Neural crest cell (in vitro differentiated cells): ENCODE measurements around the gene DLG1. TPM values are rescaled to one million over a fixed set of nuclear protein-coding genes. Genes with fewer than 3 reads are reported as not detected.
"Not testable (repeated sequence)": the region's sequence is repeated elsewhere in the genome, so short reads cannot be mapped to it uniquely, and the experiment has no call there.

Experiments used
- DNase-seq: peaks from one replicate; pipeline ENCODE4 v3.0.0; 2021; ENCODE audit warnings: low read depth, mixed read lengths, low spot score
- H3K27ac Mint-ChIP-seq: one replicate; pipeline ENCODE4 v1.8.0; 2021; ENCODE audit warnings: mild to moderate bottlenecking, mixed read lengths; ENCODE audit not compliant: unreplicated experiment
- H3K27me3 Mint-ChIP-seq: 2 replicates; pipeline ENCODE4 v1.8.0; 2021; ENCODE audit warnings: low read depth, mild to moderate bottlenecking, mixed read lengths
- H3K36me3 Mint-ChIP-seq: 2 replicates; pipeline ENCODE4 v1.8.0; 2021; ENCODE audit warnings: low read depth, mild to moderate bottlenecking, mixed read lengths
- H3K4me1 Mint-ChIP-seq: 2 replicates; pipeline ENCODE4 v1.8.0; 2021; ENCODE audit warnings: mixed read lengths
- H3K4me3 Mint-ChIP-seq: one replicate; pipeline ENCODE4 v1.8.0; 2021; ENCODE audit warnings: mild to moderate bottlenecking, mixed read lengths
- H3K9me3 Mint-ChIP-seq: 2 replicates; pipeline ENCODE4 v1.8.0; 2021; ENCODE audit warnings: mixed read lengths
- total RNA-seq: library from RNA; stranded (reverse); gene quantifications from 2 replicates; pipeline ENCODE4 v1.2.1, GENCODE V29; 2021
- TF ChIP-seq, protein P1 (sequence below): fragments of 200-600 bp; sonication (generic); conservative IDR thresholded peaks from 2 replicates; pipeline ENCODE4 v1.5.0; 2021; ENCODE audit warnings: antibody characterized with exemption, mild to moderate bottlenecking

DLG1 gene
- total RNA-seq, 1 donor from 2014 or later, result 95.5 TPM

DNA sequence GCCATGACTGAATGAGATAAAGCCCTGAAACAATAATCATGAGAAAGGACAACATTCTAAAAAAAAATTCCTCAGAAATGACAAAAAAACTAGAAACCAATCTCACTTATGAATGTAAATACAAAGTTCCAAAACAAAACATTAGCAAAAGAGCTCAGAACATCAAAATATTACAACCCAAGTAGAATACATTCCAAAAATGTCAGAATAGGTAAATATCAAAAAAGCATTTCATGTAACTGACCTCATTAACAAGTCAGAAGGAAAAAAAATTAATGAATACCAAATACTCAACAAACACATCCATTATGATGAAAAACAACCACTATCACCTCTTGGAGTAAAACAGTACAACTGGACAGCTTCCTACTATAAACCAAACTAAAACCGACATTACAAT, 93.1 kb downstream of the DLG1 start:
- Mint-ChIP-seq H3K4me3 (no peak overlapping the region), H3K27me3 (no peaks in the 10 kb centered on the region), H3K27ac (no peak overlapping the region), H3K4me1 (peaks cover 52% of the 10 kb centered on the region), H3K36me3 (no peaks in the 10 kb centered on the region), H3K9me3 (no peaks in the 10 kb centered on the region)
- TF ChIP-seq, protein P1, sequence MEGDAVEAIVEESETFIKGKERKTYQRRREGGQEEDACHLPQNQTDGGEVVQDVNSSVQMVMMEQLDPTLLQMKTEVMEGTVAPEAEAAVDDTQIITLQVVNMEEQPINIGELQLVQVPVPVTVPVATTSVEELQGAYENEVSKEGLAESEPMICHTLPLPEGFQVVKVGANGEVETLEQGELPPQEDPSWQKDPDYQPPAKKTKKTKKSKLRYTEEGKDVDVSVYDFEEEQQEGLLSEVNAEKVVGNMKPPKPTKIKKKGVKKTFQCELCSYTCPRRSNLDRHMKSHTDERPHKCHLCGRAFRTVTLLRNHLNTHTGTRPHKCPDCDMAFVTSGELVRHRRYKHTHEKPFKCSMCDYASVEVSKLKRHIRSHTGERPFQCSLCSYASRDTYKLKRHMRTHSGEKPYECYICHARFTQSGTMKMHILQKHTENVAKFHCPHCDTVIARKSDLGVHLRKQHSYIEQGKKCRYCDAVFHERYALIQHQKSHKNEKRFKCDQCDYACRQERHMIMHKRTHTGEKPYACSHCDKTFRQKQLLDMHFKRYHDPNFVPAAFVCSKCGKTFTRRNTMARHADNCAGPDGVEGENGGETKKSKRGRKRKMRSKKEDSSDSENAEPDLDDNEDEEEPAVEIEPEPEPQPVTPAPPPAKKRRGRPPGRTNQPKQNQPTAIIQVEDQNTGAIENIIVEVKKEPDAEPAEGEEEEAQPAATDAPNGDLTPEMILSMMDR, result no peak
- no peak for DNase-seq

DNA sequence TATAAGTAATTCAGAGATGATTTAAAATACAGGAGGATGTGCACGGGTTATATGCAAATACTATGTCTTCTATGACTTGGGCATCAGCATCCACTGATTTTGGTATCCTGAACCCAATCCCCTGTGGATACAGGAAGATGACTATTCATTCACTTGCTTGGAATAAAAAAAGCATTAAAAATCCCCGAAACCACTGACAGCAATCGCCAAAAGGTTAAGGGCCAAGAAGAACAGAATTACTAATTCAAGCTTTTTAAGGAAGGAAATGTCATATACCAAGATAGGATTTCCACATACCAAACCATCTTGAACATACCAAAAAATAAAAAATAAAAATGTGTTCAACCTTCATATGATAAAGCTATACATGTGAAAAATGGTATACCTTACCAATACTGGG, 93.7 kb downstream of the DLG1 start:
- Mint-ChIP-seq H3K4me1 (peaks cover 48% of the 10 kb centered on the region), H3K36me3 (no peaks in the 10 kb centered on the region), H3K9me3 (no peaks in the 10 kb centered on the region), H3K27ac (no peak overlapping the region), H3K27me3 (no peaks in the 10 kb centered on the region), H3K4me3 (no peak overlapping the region)
- no peak for DNase-seq
- TF ChIP-seq, protein P1, result no peak

DNA sequence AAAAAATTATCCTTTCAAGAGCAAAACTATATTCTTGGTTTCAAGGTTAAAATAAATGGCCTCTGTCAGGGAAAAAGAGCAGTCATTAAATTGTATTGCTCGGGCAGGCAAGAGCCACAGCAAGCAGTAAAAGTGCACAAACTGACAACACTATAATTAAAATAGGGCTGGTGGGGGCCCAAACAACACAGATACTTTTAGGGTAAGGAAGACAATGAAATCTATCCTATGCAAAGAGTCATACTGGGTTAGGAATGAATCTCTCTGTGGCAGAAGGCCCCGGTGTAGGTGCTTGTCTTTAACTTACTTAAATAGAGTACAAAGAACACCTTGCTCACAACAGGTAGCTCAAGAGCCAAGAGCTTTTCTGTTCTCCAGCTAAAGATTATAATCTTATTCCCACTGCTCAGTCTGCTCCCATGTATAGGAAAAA, 94.7 kb downstream of the DLG1 start:
- no peaks in the 10 kb centered on the region for H3K36me3 Mint-ChIP-seq
- H3K27ac Mint-ChIP-seq, result no peak overlapping the region

DNA sequence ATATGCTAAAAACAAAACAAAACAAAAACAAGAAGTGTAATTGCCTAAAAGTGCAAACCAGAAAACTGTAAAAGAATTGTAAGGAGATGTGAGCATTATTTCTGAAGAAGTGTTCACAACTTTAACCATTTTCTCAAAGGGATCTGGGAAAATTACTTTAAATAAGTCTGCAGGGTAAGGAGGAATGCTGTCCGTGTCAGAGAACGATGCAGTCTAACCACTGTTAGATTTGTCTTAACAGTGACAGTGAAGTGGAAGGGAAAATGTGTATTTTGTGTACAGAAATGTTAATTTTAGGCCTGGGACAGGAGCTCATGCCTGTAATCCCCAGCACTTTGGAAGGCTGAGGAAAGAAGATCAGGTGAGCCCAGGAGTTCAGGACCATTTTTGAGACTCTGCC, 95.7 kb downstream of the DLG1 start:
- H3K4me3 Mint-ChIP-seq, result no peak overlapping the region
- no peak for DNase-seq
- peaks cover 34% of the 10 kb centered on the region for H3K4me1 Mint-ChIP-seq
- no peak overlapping the region for H3K27ac Mint-ChIP-seq
- no peaks in the 10 kb centered on the region for H3K36me3 Mint-ChIP-seq
- H3K9me3 Mint-ChIP-seq, result peaks cover 3% of the 10 kb centered on the region
- TF ChIP-seq, protein P1, result no peak
- no peaks in the 10 kb centered on the region for H3K27me3 Mint-ChIP-seq

More for the DNA sequence above, 94.7 kb downstream of the DLG1 start:
- TF ChIP-seq, protein P1, result no peak
- Mint-ChIP-seq H3K4me3 (no peak overlapping the region), H3K27me3 (no peaks in the 10 kb centered on the region), H3K4me1 (peaks cover 39% of the 10 kb centered on the region), H3K9me3 (no peaks in the 10 kb centered on the region)
- no peak for DNase-seq

DNA sequence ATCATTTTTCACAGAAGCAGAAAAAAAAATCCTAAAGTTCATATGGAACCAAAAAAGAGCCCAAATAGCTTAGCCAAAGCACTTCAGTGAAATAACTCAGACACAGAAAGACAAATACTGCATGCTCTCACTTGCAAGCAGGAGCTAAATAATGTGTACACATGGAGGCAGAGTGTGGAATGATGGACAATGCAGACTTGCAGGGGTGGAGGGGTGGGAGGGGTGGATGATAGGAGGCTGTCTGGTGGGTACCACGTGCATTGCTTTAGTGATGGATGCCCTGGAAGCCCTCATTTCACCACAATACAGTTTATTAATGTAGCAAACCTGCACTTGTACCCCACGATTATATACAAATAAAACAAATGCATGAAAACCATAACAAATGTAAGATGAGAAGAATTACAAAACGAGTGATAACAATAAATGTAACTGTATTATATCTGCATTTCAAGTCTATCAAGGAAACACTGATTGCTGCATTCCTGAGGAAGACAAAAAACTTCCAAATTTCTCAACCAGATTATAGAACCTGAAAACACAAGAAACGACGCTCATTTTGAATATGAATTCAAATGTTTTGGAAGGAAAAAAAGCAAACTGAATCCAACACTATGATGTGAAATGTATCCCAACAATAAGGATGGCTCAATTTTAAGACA, 96.5 kb downstream of the DLG1 start:
- Mint-ChIP-seq H3K27ac (no peak overlapping the region), H3K36me3 (no peaks in the 10 kb centered on the region), H3K4me3 (no peak overlapping the region), H3K27me3 (no peaks in the 10 kb centered on the region), H3K9me3 (peaks cover 3% of the 10 kb centered on the region), H3K4me1 (peaks cover 37% of the 10 kb centered on the region)
- DNase-seq, result no peak
- TF ChIP-seq, protein P1, result no peak

DNA sequence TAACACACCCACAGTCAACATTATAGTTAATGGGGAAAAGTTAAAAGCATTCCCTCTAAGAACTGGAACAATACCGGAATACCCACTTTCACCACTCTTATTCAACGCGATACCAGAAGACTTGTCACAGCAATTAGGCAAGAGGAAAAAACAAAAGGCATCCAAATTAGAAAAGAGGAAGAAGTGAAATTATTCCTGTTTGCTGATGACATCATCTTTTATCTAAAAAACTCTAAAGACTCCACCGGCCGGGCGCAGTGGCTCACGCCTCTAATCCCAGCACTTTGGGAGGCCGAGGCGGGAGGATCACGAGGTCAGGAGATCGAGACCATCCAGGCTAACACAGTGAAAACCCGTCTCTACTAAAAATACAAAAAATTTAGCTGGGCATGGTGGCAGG, 97.6 kb downstream of the DLG1 start:
- H3K4me3 Mint-ChIP-seq, H3K27me3 Mint-ChIP-seq, H3K36me3 Mint-ChIP-seq, H3K9me3 Mint-ChIP-seq, H3K27ac Mint-ChIP-seq, DNase-seq: not testable (repeated sequence)
- H3K4me1 Mint-ChIP-seq, result peaks cover 40% of the 10 kb centered on the region
